Peyer's patch (tissue), 4 donors: ENCODE measurements around the gene JPT1. TPM values are rescaled to one million over a fixed set of nuclear protein-coding genes. Genes with fewer than 3 reads are reported as not detected.

Experiments used
- DNase-seq, 3 donors: peaks; one replicate each; pipeline ENCODE4 v3.0.0-alpha.2; 2017 to 2019
- H3K27ac ChIP-seq, 4 donors: fragments of 200-600 bp; sonication (generic); one replicate each; pipeline ENCODE4 v1.5.1; 2016 to 2019
- H3K27me3 ChIP-seq, 2 donors: fragments of 200-600 bp; sonication (generic); one replicate each; pipeline ENCODE4 v1.5.1; 2019
- H3K36me3 ChIP-seq, 3 donors: fragments of 200-600 bp; sonication (generic); one replicate each; pipeline ENCODE4 v1.5.1; 2016 to 2019
- H3K4me1 ChIP-seq, 4 donors: fragments of 200-600 bp; sonication (generic); one replicate each; pipeline ENCODE4 v1.5.1; 2016 to 2019
- H3K4me3 ChIP-seq, 4 donors: fragments of 200-600 bp; sonication (generic); 1 replicate in 3 of 4; 2 replicates in 1 of 4; pipeline ENCODE4 v1.5.1; 2016 to 2019; ENCODE audit warnings: mild to moderate bottlenecking in 1 of 4
- H3K9me3 ChIP-seq, 4 donors: fragments of 200-600 bp; sonication (generic); one replicate each; pipeline ENCODE4 v1.5.1; 2016 to 2019; ENCODE audit warnings: mild to moderate bottlenecking in 1 of 4
- POLR2A ChIP-seq, 2 donors: fragments of 450-650 bp; IDR thresholded peaks; one replicate each; pipeline ENCODE4 v1.5.1; 2017; ENCODE audit warnings: antibody characterized with exemption in 2 of 2, mild to moderate bottlenecking in 2 of 2, moderate library complexity in 2 of 2
- total RNA-seq, 4 donors: library from RNA; depleted of rRNA; stranded (reverse); fragments of >200 nt; gene quantifications; one replicate each; pipeline ENCODE4 v1.1.0, GENCODE V29; 2016
- TF ChIP-seq, protein P1 (sequence below), 6 experiments: fragments of 450-650 bp in 4 of 6; fragments of 200-600 bp in 2 of 6; sonication (generic) in 1 of 6; IDR thresholded peaks; one replicate each; pipeline ENCODE4 v1.5.1; 2017 to 2019; ENCODE audit warnings: antibody characterized with exemption in 6 of 6, mild to moderate bottlenecking in 3 of 6, moderate library complexity in 1 of 6

JPT1 gene
- total RNA-seq, 4 donors from 2014 or later = 132 to 261 (median 202) TPM

DNA sequence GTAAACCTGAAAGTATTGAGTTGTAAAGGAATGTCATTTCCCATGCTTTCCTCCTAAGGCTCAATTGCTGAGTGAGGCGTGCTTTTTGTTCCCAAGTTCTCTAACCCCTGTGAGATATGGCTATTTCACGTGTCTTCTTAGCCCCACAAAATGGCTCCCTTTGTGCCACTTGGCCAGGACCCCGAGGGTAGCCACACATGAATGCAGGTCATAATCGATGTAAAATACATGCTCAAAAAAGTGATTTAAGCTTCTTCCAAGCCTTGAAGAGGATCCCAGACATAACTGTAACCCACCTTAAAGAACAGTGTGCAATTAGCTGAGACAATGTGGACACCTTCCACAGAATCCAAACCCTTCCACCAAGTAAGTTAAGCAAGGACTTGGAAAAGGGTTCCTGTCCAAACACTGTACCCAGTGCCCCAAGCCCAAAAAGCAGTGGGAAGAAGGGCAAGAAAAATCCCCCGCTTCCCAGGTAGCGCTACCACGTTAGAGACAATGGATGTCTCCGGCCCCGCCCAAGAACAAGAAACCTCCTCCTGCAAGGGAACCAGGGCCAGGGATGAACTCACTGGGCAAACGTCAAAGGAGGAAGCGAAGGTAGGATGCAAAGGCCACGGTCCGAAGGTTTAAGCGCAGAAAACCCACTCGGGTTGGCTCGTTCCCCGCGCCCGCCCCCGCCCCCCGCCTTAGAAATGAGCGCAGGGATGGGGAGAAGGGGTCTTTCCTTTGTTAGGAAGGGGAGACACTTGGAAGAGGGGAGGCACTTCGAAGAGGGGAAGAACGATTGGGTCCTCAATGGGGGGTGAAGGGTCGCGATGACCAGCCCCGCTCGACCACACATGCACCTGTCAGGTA, 1.2 kb downstream of the JPT1 start:
- Histone ChIP-seq H3K36me3 (no peaks in the 10 kb centered on the region), H3K27me3 (no peaks in the 10 kb centered on the region), H3K4me3 (peak overlapping the region; percentile 85 to 98 (median 93)), H3K4me1 (peaks cover 0 to 30% (median 6%) of the 10 kb centered on the region in 4 donors), H3K9me3 (no peaks in the 10 kb centered on the region), H3K27ac (peak overlapping the region; percentile 78 to 94 (median 88))
- DNase-seq = peak; percentile 39 to 84 (median 79)
- peak in 1 of 2 donors; percentile 50 for TF ChIP-seq POLR2A (IDR thresholded peaks at IDR 0.05)
- TF ChIP-seq, protein P1, sequence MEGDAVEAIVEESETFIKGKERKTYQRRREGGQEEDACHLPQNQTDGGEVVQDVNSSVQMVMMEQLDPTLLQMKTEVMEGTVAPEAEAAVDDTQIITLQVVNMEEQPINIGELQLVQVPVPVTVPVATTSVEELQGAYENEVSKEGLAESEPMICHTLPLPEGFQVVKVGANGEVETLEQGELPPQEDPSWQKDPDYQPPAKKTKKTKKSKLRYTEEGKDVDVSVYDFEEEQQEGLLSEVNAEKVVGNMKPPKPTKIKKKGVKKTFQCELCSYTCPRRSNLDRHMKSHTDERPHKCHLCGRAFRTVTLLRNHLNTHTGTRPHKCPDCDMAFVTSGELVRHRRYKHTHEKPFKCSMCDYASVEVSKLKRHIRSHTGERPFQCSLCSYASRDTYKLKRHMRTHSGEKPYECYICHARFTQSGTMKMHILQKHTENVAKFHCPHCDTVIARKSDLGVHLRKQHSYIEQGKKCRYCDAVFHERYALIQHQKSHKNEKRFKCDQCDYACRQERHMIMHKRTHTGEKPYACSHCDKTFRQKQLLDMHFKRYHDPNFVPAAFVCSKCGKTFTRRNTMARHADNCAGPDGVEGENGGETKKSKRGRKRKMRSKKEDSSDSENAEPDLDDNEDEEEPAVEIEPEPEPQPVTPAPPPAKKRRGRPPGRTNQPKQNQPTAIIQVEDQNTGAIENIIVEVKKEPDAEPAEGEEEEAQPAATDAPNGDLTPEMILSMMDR (IDR thresholded peaks at IDR 0.05) = no peak

DNA sequence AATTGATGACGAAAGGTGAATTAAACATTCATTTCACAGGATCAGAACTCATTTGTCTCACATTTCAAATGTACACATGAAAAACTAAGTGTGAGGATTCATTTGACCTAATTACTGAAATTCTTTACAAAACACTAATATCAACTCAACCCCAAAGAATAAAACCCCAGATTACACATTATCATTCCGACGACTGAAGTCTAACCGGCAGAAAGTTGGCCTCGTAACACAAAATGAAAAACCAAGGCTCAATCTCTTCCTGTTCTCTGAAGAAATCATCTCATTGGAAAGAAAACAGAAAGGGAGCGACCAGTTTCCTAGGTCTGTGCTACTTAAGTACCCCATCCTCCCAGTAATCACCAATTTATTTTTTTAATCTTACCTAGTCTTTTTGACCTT, 1.8 kb downstream of the JPT1 start:
- Histone ChIP-seq H3K27me3 (no peaks in the 10 kb centered on the region), H3K27ac (peak overlapping the region in 1 of 4 donors; percentile 78), H3K4me3 (peak overlapping the region in 2 of 4 donors; percentile 89 to 97), H3K4me1 (peaks cover under 1 to 32% (median 6%) of the 10 kb centered on the region in 4 donors), H3K9me3 (no peaks in the 10 kb centered on the region), H3K36me3 (peaks cover 0 to 4% (median 0%) of the 10 kb centered on the region in 3 donors)
- TF ChIP-seq, protein P1 (IDR thresholded peaks at IDR 0.05) = no peak
- no peak for TF ChIP-seq POLR2A (IDR thresholded peaks at IDR 0.05)
- no peak for DNase-seq

DNA sequence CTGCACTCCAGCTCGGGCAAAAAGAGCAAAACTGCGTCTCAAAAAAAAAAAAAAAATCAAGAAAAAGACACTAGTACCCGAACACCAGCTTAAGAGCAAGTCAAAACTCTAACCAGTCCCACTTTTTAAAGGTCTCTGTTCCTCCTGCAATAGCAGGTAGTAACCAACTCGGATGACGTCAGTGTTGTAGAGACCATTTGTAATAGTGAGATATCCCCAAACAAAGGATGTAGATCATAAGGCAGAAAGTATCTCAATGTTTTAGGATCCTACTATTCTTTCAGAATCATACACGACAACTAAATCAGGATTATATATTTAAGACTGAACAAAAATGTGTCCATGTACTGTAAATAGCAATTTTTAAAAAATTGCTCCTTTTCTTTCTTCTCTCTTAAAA, 2.4 kb downstream of the JPT1 start:
- H3K4me1 ChIP-seq = peaks cover 3 to 32% (median 6%) of the 10 kb centered on the region in 4 donors
- H3K27ac ChIP-seq = no peak overlapping the region
- peak in 1 of 3 donors; percentile 8 for DNase-seq
- no peaks in the 10 kb centered on the region for H3K27me3 ChIP-seq
- peaks cover 0 to 10% (median 0%) of the 10 kb centered on the region in 3 donors for H3K36me3 ChIP-seq
- no peak for TF ChIP-seq POLR2A (IDR thresholded peaks at IDR 0.05)
- TF ChIP-seq, protein P1 (IDR thresholded peaks at IDR 0.05) = no peak
- no peaks in the 10 kb centered on the region for H3K9me3 ChIP-seq
- no peak overlapping the region for H3K4me3 ChIP-seq

DNA sequence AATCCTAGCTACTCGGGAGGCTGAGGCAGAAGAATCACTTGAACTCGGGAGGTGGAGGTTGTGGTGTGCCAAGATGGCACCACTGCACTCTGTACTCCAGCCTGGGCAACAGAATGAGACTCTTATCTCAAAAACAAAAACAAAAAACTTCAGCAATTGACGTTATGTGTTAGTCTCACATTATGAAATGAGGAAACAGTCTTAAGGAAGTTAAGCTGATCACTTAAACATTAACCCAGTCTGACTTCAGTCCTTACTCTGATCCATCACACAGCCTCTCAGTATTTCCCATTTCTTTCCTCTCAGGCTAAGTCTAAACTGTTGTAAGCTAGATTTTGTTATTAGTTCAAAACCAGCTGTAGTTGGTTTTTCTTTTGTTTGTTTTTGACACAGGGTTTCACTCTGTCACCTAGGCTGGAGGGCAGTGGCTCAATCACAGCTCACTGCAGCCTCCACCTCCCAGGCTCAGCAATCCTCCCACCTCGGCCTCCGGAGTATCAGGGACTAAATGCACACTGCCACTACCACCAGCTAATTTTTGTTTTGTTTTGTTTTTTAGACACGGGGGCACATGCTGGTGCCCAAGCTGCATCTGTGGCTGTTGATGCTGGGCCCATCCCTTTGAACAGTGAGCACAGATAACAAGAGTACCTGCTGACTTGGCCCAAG, 6.3 kb downstream of the JPT1 start:
- Histone ChIP-seq H3K9me3 (no peaks in the 10 kb centered on the region), H3K27me3 (no peaks in the 10 kb centered on the region), H3K4me3 (no peak overlapping the region), H3K4me1 (peaks cover 0 to 28% (median 2%) of the 10 kb centered on the region in 4 donors), H3K36me3 (peaks cover 0 to 44% (median 0%) of the 10 kb centered on the region in 3 donors), H3K27ac (peak overlapping the region in 3 of 4 donors; percentile 48 to 74 (median 71))
- DNase-seq = peak; percentile 11 to 48 (median 48)
- TF ChIP-seq, protein P1 (IDR thresholded peaks at IDR 0.05) = no peak
- peak in 1 of 2 donors; percentile 23 for TF ChIP-seq POLR2A (IDR thresholded peaks at IDR 0.05)

DNA sequence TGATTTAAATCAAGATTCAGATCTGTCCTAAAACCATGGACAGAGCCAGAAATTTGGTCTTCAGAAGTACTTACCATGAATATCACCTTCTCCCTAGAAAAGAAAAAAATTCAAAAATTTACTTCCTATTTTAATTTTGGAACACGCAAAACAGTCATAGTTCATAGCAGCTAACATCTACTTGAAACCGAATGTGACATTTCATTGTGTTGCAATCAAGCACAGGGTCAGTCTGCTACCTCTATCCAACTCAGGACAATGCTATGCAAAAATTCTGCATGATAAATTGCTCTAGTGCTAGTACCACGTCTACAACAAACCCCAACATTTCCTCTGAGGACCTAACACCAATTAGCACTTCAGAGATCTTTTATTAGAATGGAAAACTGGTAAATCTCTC, 7.7 kb downstream of the JPT1 start:
- Histone ChIP-seq H3K9me3 (no peaks in the 10 kb centered on the region), H3K4me3 (no peak overlapping the region), H3K4me1 (peaks cover 0 to 16% (median 1%) of the 10 kb centered on the region in 4 donors), H3K27me3 (no peaks in the 10 kb centered on the region), H3K27ac (peak overlapping the region in 1 of 4 donors; percentile 74), H3K36me3 (peaks cover 0 to 46% (median 0%) of the 10 kb centered on the region in 3 donors)
- TF ChIP-seq, protein P1 (IDR thresholded peaks at IDR 0.05) = no peak
- no peak for TF ChIP-seq POLR2A (IDR thresholded peaks at IDR 0.05)
- DNase-seq = no peak
